A549 (cell line): ENCODE measurements around the gene CACNA1C. TPM values are rescaled to one million over a fixed set of nuclear protein-coding genes. Genes with fewer than 3 reads are reported as not detected.

Experiments used
- ATAC-seq, 2 experiments: fragments of 200-7000 bp in 1 of 2; fragments of >200 bp in 1 of 2; cut with Nextera tagmentation in 1 of 2; cut with Tn5 transposase in 1 of 2; 3 replicates each; pipeline versions ENCODE4 v1.8.0 to v1.9.1; 2018 to 2020; ENCODE audit warnings: mild to moderate bottlenecking in 1 of 2, moderate library complexity in 1 of 2
- CTCF ChIA-PET: fragments of 300-600 bp; sonication (Branson Sonifier 250); formaldehyde crosslinking; extraction: SDS; loops from one replicate; lab custom pipeline; 2021; ENCODE audit warnings: antibody characterized with exemption, inconsistent platforms; lab: Yijun Ruan, JAX
- POLR2A ChIA-PET: fragments of 350-600 bp; formaldehyde crosslinking; extraction: SDS; loops from one replicate; lab custom pipeline; 2021; ENCODE audit warnings: antibody characterized with exemption, inconsistent platforms; lab: Yijun Ruan, JAX
- DNase-seq, 2 experiments: peaks; one replicate each; pipeline versions ENCODE4 v3.0.0 to v3.0.0-alpha.2; 2011 to 2016; ENCODE audit warnings: low read depth in 1 of 2, low spot score in 1 of 2
- FAIRE-seq: peaks from 2 replicates; lab custom pipeline; 2011; peaks lifted over from hg19 to GRCh38; lab: Jason Lieb, UNC
- H3K27ac ChIP-seq, 2 experiments: fragments of >200 bp; sonication (Bioruptor Twin); formaldehyde crosslinking; 3 replicates each; pipeline ENCODE4 v1.5.1; 2016 to 2017
- H3K4me1 ChIP-seq: fragments of >200 bp; sonication (Bioruptor Twin); formaldehyde crosslinking; 3 replicates; pipeline ENCODE4 v1.6.1; 2016
- H3K4me2 ChIP-seq: fragments of >200 bp; sonication (Bioruptor Twin); formaldehyde crosslinking; 3 replicates; pipeline ENCODE4 v1.6.1; 2016
- H3K4me3 ChIP-seq: fragments of >200 bp; sonication (Bioruptor Twin); formaldehyde crosslinking; 3 replicates; pipeline ENCODE4 v1.5.1; 2016
- H3K9me3 ChIP-seq: fragments of >200 bp; sonication (Bioruptor Twin); formaldehyde crosslinking; 3 replicates; pipeline ENCODE4 v1.6.1; 2016
- ATOH8 ChIP-seq: fragments of 250-450 bp; sonication (Bioruptor Pico); IDR thresholded peaks from 2 replicates; pipeline ENCODE4 v1.5.0; 2020; ENCODE audit warnings: low read depth, mild to moderate bottlenecking, moderate library complexity
- BCL3 ChIP-seq: fragments of >200 bp; sonication (Bioruptor Twin); formaldehyde crosslinking; IDR thresholded peaks from 3 replicates; pipeline ENCODE4 v1.6.1; 2016
- E2F6 ChIP-seq: IDR thresholded peaks from 2 replicates; pipeline ENCODE4 v1.6.1; 2012; ENCODE audit warnings: low read depth, borderline replicate concordance
- EHMT2 ChIP-seq: fragments of 200-600 bp; sonication (generic); IDR thresholded peaks from 2 replicates; pipeline ENCODE4 v1.6.1; 2016; ENCODE audit warnings: antibody characterized with exemption, low read depth, mild to moderate bottlenecking, moderate library complexity
- ELK1 ChIP-seq: fragments of 150-350 bp; IDR thresholded peaks from 2 replicates; pipeline ENCODE4 v1.6.1; 2014; ENCODE audit warnings: low read depth, mild to moderate bottlenecking, low read length
- EP300 ChIP-seq, 2 experiments: fragments of >200 bp; sonication (Bioruptor Twin); formaldehyde crosslinking; IDR thresholded peaks; 2 replicates in 1 of 2; 3 replicates in 1 of 2; pipeline ENCODE4 v1.6.1; 2016 to 2017
- FOSL2 ChIP-seq, 2 experiments: fragments of 450-650 bp in 1 of 2; fragments of >200 bp in 1 of 2; sonication (Bioruptor Twin) in 1 of 2; formaldehyde crosslinking; IDR thresholded peaks; 2 replicates each; pipeline versions ENCODE4 v1.5.0 to v1.6.1; 2016 to 2020; ENCODE audit warnings: mild to moderate bottlenecking in 1 of 2, moderate library complexity in 1 of 2
- HDAC2 ChIP-seq: fragments of 200-600 bp; sonication (generic); IDR thresholded peaks from 2 replicates; pipeline ENCODE4 v1.6.1; 2016
- HEYL ChIP-seq: fragments of 250-450 bp; sonication (Bioruptor Pico); IDR thresholded peaks from 2 replicates; pipeline ENCODE4 v1.8.0; 2021; ENCODE audit warnings: mild to moderate bottlenecking, moderate library complexity
- HOXB5 ChIP-seq: fragments of 250-450 bp; sonication (Bioruptor Pico); IDR thresholded peaks from 2 replicates; pipeline ENCODE4 v1.5.0; 2020; ENCODE audit warnings: mild to moderate bottlenecking, moderate library complexity
- JUN ChIP-seq, 2 experiments: fragments of >200 bp; sonication (Bioruptor Twin); formaldehyde crosslinking; IDR thresholded peaks; 2 replicates in 1 of 2; 3 replicates in 1 of 2; pipeline ENCODE4 v1.6.1; 2016 to 2017
- MYC ChIP-seq: IDR thresholded peaks from 2 replicates; pipeline ENCODE4 v1.6.1; 2012; ENCODE audit warnings: mild to moderate bottlenecking, inconsistent platforms, low read length, improper control_type of control experiment, borderline replicate concordance
- NFE2L2 ChIP-seq: fragments of 150-350 bp; conservative IDR thresholded peaks from 2 replicates; pipeline ENCODE4 v1.6.1; 2014; ENCODE audit warnings: low read length
- NR3C1 ChIP-seq: fragments of >200 bp; sonication (Bioruptor Twin); formaldehyde crosslinking; IDR thresholded peaks from 3 replicates; pipeline ENCODE4 v1.6.1; 2017
- PHF8 ChIP-seq: fragments of 200-600 bp; sonication (generic); IDR thresholded peaks from 2 replicates; pipeline ENCODE4 v1.6.1; 2016; ENCODE audit warnings: low read depth, mild to moderate bottlenecking, antibody characterized with exemption, moderate library complexity, borderline replicate concordance
- RARB ChIP-seq: fragments of 250-450 bp; sonication (Bioruptor Pico); IDR thresholded peaks from 2 replicates; pipeline ENCODE4 v1.8.0; 2021; ENCODE audit warnings: mild to moderate bottlenecking, moderate library complexity
- REST ChIP-seq: fragments of 200-600 bp; sonication (generic); IDR thresholded peaks from 2 replicates; pipeline ENCODE4 v1.6.1; 2016; ENCODE audit warnings: antibody characterized with exemption, mild to moderate bottlenecking, moderate library complexity
- SREBF2 ChIP-seq: fragments of 450-650 bp; IDR thresholded peaks from 2 replicates; pipeline ENCODE4 v1.6.1; 2014; ENCODE audit warnings: mild to moderate bottlenecking, moderate library complexity
- TFCP2L1 ChIP-seq: fragments of 250-450 bp; sonication (Bioruptor Pico); IDR thresholded peaks from 2 replicates; pipeline ENCODE4 v1.5.0; 2021; ENCODE audit warnings: mild to moderate bottlenecking
- ZFP36 ChIP-seq: fragments of 450-650 bp; IDR thresholded peaks from 2 replicates; pipeline ENCODE4 v1.6.1; 2014; ENCODE audit warnings: borderline replicate concordance; ENCODE audit not compliant: partially characterized antibody
- ZSCAN20 ChIP-seq: fragments of 250-450 bp; sonication (Bioruptor Pico); IDR thresholded peaks from 2 replicates; pipeline ENCODE4 v1.8.0; 2022; ENCODE audit warnings: mild to moderate bottlenecking, moderate library complexity
- WGBS: methylation state at CpG from one replicate; pipeline ENCODE4 v1.1.6; 2017; ENCODE audit errors: missing lambda C conversion rate; 5-methylcytosine and 5-hydroxymethylcytosine counted together
- polyA plus RNA-seq, 4 experiments: library from polyadenylated mRNA; depleted of rRNA in 3 of 4; stranded (reverse); fragments of >200 nt; fragmentation: RNase III in 1 of 4; extraction: RNeasy Plus Mini Kit Qiagen cat#74134 plus additional on column Dnase treatment in 1 of 4; gene quantifications; 2 replicates in 3 of 4; 3 replicates in 1 of 4; pipeline ENCODE4 v1.2.3, GENCODE V29; 2011 to 2017

Gene CACNA1C
- polyA plus RNA-seq, 2 of the 4 experiments (the other 2 are of a cell fraction) = not detected

- ChIA-PET POLR2A (no interaction called here), CTCF (no interaction called here)
- no peaks in the 10 kb centered on the region for H3K9me3 ChIP-seq
- TF ChIP-seq NR3C1 = no peak
- no peak for TF ChIP-seq EP300 (IDR thresholded peaks at IDR 0.05)
- no peak for TF ChIP-seq HDAC2
- TF ChIP-seq RARB (CRISPR knock-in tag) = no peak
- no peak for TF ChIP-seq EHMT2
- TF ChIP-seq HOXB5 (CRISPR knock-in tag) = no peak
- no peak for TF ChIP-seq ELK1
- no peak for TF ChIP-seq TFCP2L1
- no peak for TF ChIP-seq ZFP36
- no peak for TF ChIP-seq SREBF2
- no peak for TF ChIP-seq HEYL (CRISPR knock-in tag)
- no peak for TF ChIP-seq ATOH8 (CRISPR knock-in tag)
- no peak for FAIRE-seq
- H3K4me2 ChIP-seq = no peak overlapping the region
- no peak for ATAC-seq
- 4% methylated on average over 3 of the region's 3 CpGs for WGBS
- H3K4me3 ChIP-seq = no peak overlapping the region
- no peak for DNase-seq
- no peaks in the 10 kb centered on the region for H3K4me1 ChIP-seq
- no peak overlapping the region for H3K27ac ChIP-seq
Observed at GRCh38 chr12:2666846-2667245, 614.1 kb downstream of the CACNA1C start.

- ATAC-seq (no peak; a peak in 1 of 6 replicates), DNase-seq (no peak), FAIRE-seq (no peak)
- no peaks in the 10 kb centered on the region for H3K9me3 ChIP-seq
- H3K4me1 ChIP-seq = no peaks in the 10 kb centered on the region
- no peak overlapping the region for H3K27ac ChIP-seq
- ChIA-PET CTCF (interaction anchor here (1.0 kb wide), 1 partner anchor 14 kb away, joined by 3 read pairs; no protein-coding TSS in a partner anchor), POLR2A (no interaction called here)
- H3K4me3 ChIP-seq = no peak overlapping the region
- no peak for TF ChIP-seq JUN (IDR thresholded peaks at IDR 0.05)
- TF ChIP-seq REST = no peak
- no peak for TF ChIP-seq PHF8
- TF ChIP-seq BCL3 = no peak
- TF ChIP-seq ZSCAN20 = no peak
- TF ChIP-seq E2F6 = no peak
- TF ChIP-seq NFE2L2 = no peak
- no peak for TF ChIP-seq FOSL2 (IDR thresholded peaks at IDR 0.05)
- TF ChIP-seq FOSL2 (CRISPR knock-in tag; IDR thresholded peaks at IDR 0.05) = no peak
- TF ChIP-seq NR3C1 = no peak
- no peak for TF ChIP-seq MYC
- TF ChIP-seq ATOH8 (CRISPR knock-in tag) = no peak
- H3K4me2 ChIP-seq = no peak overlapping the region
- 36% methylated on average over 16 of the region's 17 CpGs for WGBS
Observed at GRCh38 chr12:2667716-2668440, 615.1 kb downstream of the CACNA1C start.
